ENCODE results near the gene ANAPC15. TPM values are rescaled to one million over a fixed set of nuclear protein-coding genes. Genes with fewer than 3 reads are reported as not detected.

The ANAPC15 gene
- total and polyA plus RNA-seq, 9 of the 15 experiments (the other 6 are each of a cell fraction or from before 2014, with no cell fraction given) = 53.0 to 254 (median 75.7) TPM

- TF ChIP-seq ZNF24 (IDR thresholded peaks at IDR 0.05) (no peak), FOXK2 (conservative IDR thresholded peaks at IDR 0.05 in 1 of 2, IDR thresholded peaks at IDR 0.05 in 1 of 2; ENCODE audit: low read depth in 2 of 2) (no peak), HINFP (tag; conservative IDR thresholded peaks at IDR 0.05; ENCODE audit: low read depth) (no peak), CLOCK (CRISPR knock-in tag; IDR thresholded peaks at IDR 0.05; ENCODE audit: borderline replicate concordance) (no peak), PURB (CRISPR knock-in tag; IDR thresholded peaks at IDR 0.05; ENCODE audit: low read depth) (no peak), MBD1 (CRISPR knock-in tag; IDR thresholded peaks at IDR 0.05) (no peak), EWSR1 (IDR thresholded peaks at IDR 0.05; ENCODE audit: borderline replicate concordance, low read depth, partially characterized antibody) (no peak), KLF13 (tag; IDR thresholded peaks at IDR 0.05; ENCODE audit: borderline replicate concordance, low read depth) (no peak), ZNF408 (CRISPR knock-in tag; IDR thresholded peaks at IDR 0.05; ENCODE audit: low read depth) (no peak), CEBPB (tag; IDR thresholded peaks at IDR 0.05) (no peak), ATF1 (CRISPR knock-in tag; IDR thresholded peaks at IDR 0.05) (no peak), ATF1 (tag; IDR thresholded peaks at IDR 0.05) (no peak), NRF1 (conservative IDR thresholded peaks at IDR 0.05 in 1 of 2, IDR thresholded peaks at IDR 0.05 in 1 of 2) (no peak), TCF15 (CRISPR knock-in tag; IDR thresholded peaks at IDR 0.05) (no peak), POU5F1 (IDR thresholded peaks at IDR 0.05; ENCODE audit: borderline replicate concordance, low read depth, low read length, partially characterized antibody) (no peak), ZNF79 (CRISPR knock-in tag; IDR thresholded peaks at IDR 0.05; ENCODE audit: low read depth) (0 out of 2 replicates have a peak, but pooled peaks have one; percentile 52), SMARCC2 (IDR thresholded peaks at IDR 0.05; ENCODE audit: low read depth) (no peak)
Measured at GRCh38 chr11:72069787-72070251, 42.7 kb downstream of the ANAPC15 start (continued).
